H1 (cell line): ENCODE data around the gene PHLPP2. TPM values are rescaled to one million over a fixed set of nuclear protein-coding genes. Genes with fewer than 3 reads are reported as not detected.

Source experiments
- CTCF ChIA-PET: fragments of 300-600 bp; sonication (Branson Sonifier 250); formaldehyde crosslinking; loops from one replicate; lab custom pipeline; 2021; ENCODE audit not compliant: partially characterized antibody; lab: Charles Lee
- POLR2A ChIA-PET: fragments of 300-600 bp; sonication (Branson Sonifier 250); formaldehyde crosslinking; loops from one replicate; lab custom pipeline; 2021; ENCODE audit warnings: inconsistent platforms; ENCODE audit not compliant: partially characterized antibody; lab: Charles Lee
- DNase-seq, 2 experiments: peaks; one replicate each; pipeline versions ENCODE4 v3.0.0 to v3.0.0-alpha.2; 2010 to 2022; ENCODE audit warnings: low spot score in 2 of 2, low read depth in 1 of 2, mixed read lengths in 1 of 2
- FAIRE-seq: peaks from 2 replicates; lab custom pipeline; 2011; peaks lifted over from hg19 to GRCh38; lab: Jason Lieb, UNC
- H2AFZ ChIP-seq: 2 replicates; pipeline ENCODE4 v1.8.1; 2012; ENCODE audit warnings: low read length, inconsistent platforms
- H2AK5ac ChIP-seq: 2 replicates; pipeline ENCODE4 v1.6.1; 2013; ENCODE audit warnings: low read depth, low read length
- H2BK120ac ChIP-seq: replicated peaks from 2 replicates; pipeline ENCODE3; 2013; ENCODE audit warnings: low read depth, low read length, inconsistent platforms
- H2BK12ac ChIP-seq: 2 replicates; pipeline ENCODE4 v1.6.1; 2013; ENCODE audit warnings: low read depth, low read length
- H2BK15ac ChIP-seq: 2 replicates; pipeline ENCODE4 v1.6.1; 2013; ENCODE audit warnings: low read length
- H2BK20ac ChIP-seq: 2 replicates; pipeline ENCODE4 v1.6.1; 2013; ENCODE audit warnings: low read length
- H2BK5ac ChIP-seq: 2 replicates; pipeline ENCODE4 v1.6.1; 2013; ENCODE audit warnings: low read depth, low read length
- H3K14ac ChIP-seq: 2 replicates; pipeline ENCODE4 v1.6.1; 2013; ENCODE audit warnings: inconsistent platforms; ENCODE audit not compliant: insufficient read length
- H3K18ac ChIP-seq: 2 replicates; pipeline ENCODE4 v1.6.1; 2013; ENCODE audit warnings: low read length; ENCODE audit errors: extremely low read depth
- H3K23ac ChIP-seq: 2 replicates; pipeline ENCODE4 v1.6.1; 2013; ENCODE audit warnings: inconsistent platforms; ENCODE audit not compliant: insufficient read length
- H3K23me2 ChIP-seq: 2 replicates; pipeline ENCODE4 v1.6.1; 2013; ENCODE audit warnings: low read depth, low read length
- H3K27ac ChIP-seq: 2 replicates; pipeline ENCODE4 v1.6.1; 2011; ENCODE audit warnings: low read depth, low read length, inconsistent platforms
- H3K27me3 ChIP-seq, 4 experiments: replicated peaks in 1 of 4; 1 replicate in 1 of 4; 2 replicates in 3 of 4; pipeline versions ENCODE4 v1.6.1 to v1.8.1; 2011 to 2013; ENCODE audit warnings: low read length in 3 of 4, mild to moderate bottlenecking in 3 of 4, inconsistent platforms in 2 of 4, mixed read lengths in 2 of 4, moderate library complexity in 1 of 4; ENCODE audit not compliant: control insufficient read depth in 3 of 4, insufficient read depth in 3 of 4; ENCODE audit errors: extremely low read depth in 1 of 4
- H3K36me3 ChIP-seq, 4 experiments: 2 replicates each; pipeline versions ENCODE4 v1.6.1 to v1.8.1; 2011 to 2013; ENCODE audit warnings: mild to moderate bottlenecking in 4 of 4, low read length in 3 of 4, moderate library complexity in 2 of 4, control low read depth in 1 of 4, inconsistent platforms in 1 of 4; ENCODE audit not compliant: insufficient read depth in 4 of 4, control insufficient read depth in 2 of 4
- H3K4ac ChIP-seq: replicated peaks from 2 replicates; pipeline ENCODE3; 2013; ENCODE audit warnings: low read length, low read depth, mixed read lengths, inconsistent platforms; ENCODE audit not compliant: insufficient read length
- H3K4me1 ChIP-seq, 4 experiments: replicated peaks in 1 of 4; 1 replicate in 1 of 4; 2 replicates in 3 of 4; pipeline versions ENCODE4 v1.6.1 to v1.8.1; 2011 to 2013; ENCODE audit warnings: low read length in 3 of 4, inconsistent platforms in 2 of 4, mixed read lengths in 1 of 4; ENCODE audit not compliant: insufficient read depth in 4 of 4, control insufficient read depth in 3 of 4
- H3K4me2 ChIP-seq, 2 experiments: 2 replicates each; pipeline versions ENCODE4 v1.6.1 to v1.8.1; 2011 to 2013; ENCODE audit warnings: low read depth in 2 of 2, low read length in 2 of 2, control low read depth in 1 of 2, inconsistent platforms in 1 of 2, mild to moderate bottlenecking in 1 of 2; ENCODE audit not compliant: insufficient read depth in 1 of 2
- H3K4me3 ChIP-seq, 4 experiments: fragments of 200-600, 300-600 bp in 1 of 4; sonication (generic), shearing (Covaris generic), sonication (Bioruptor Twin) in 1 of 4; 2 replicates each; pipeline versions ENCODE4 v1.5.1 to v1.8.1; 2011 to 2016; ENCODE audit warnings: low read length in 4 of 4, low read depth in 3 of 4, control low read depth in 2 of 4, inconsistent platforms in 2 of 4, mild to moderate bottlenecking in 2 of 4, mixed read lengths in 1 of 4, moderate library complexity in 1 of 4; ENCODE audit not compliant: insufficient read depth in 2 of 4; ENCODE audit errors: extremely low read depth in 1 of 4
- H3K56ac ChIP-seq: replicated peaks from 2 replicates; pipeline ENCODE3; 2013; ENCODE audit warnings: low read depth, mild to moderate bottlenecking, mixed read lengths, low read length, inconsistent platforms; ENCODE audit not compliant: insufficient read length
- H3K79me1 ChIP-seq: 2 replicates; pipeline ENCODE4 v1.6.1; 2013; ENCODE audit warnings: low read depth, low read length, control low read depth
- H3K79me2 ChIP-seq, 2 experiments: 2 replicates each; pipeline versions ENCODE4 v1.6.1 to v1.8.1; 2012 to 2013; ENCODE audit warnings: low read length in 2 of 2, mild to moderate bottlenecking in 2 of 2, inconsistent platforms in 1 of 2; ENCODE audit not compliant: insufficient read depth in 2 of 2, control insufficient read depth in 1 of 2
- H3K9ac ChIP-seq, 4 experiments: replicated peaks in 1 of 4; 1 replicate in 1 of 4; 2 replicates in 3 of 4; pipeline versions ENCODE4 v1.6.1 to v1.8.1; 2011 to 2013; ENCODE audit warnings: low read depth in 3 of 4, low read length in 3 of 4, control low read depth in 2 of 4, mild to moderate bottlenecking in 2 of 4, moderate library complexity in 2 of 4, inconsistent platforms in 1 of 4; ENCODE audit errors: extremely low read depth in 1 of 4
- H3K9me3 ChIP-seq, 2 experiments: 2 replicates each; pipeline versions ENCODE4 v1.6.1 to v1.8.1; 2012 to 2013; ENCODE audit warnings: mild to moderate bottlenecking in 2 of 2, moderate library complexity in 2 of 2, control low read depth in 1 of 2, inconsistent platforms in 1 of 2, low read depth in 1 of 2, low read length in 1 of 2, mixed read lengths in 1 of 2; ENCODE audit not compliant: insufficient read depth in 2 of 2
- H4K20me1 ChIP-seq, 2 experiments: replicated peaks in 1 of 2; 2 replicates each; pipeline versions ENCODE3 to v1.8.1; 2011 to 2013; ENCODE audit warnings: inconsistent platforms in 2 of 2, low read length in 2 of 2, mild to moderate bottlenecking in 1 of 2; ENCODE audit not compliant: insufficient read depth in 2 of 2, control insufficient read depth in 1 of 2
- H4K5ac ChIP-seq: 2 replicates; pipeline ENCODE4 v1.6.1; 2013; ENCODE audit warnings: low read length, low read depth, mixed read lengths, inconsistent platforms; ENCODE audit not compliant: insufficient read length
- H4K8ac ChIP-seq: 2 replicates; pipeline ENCODE4 v1.8.0; 2013; ENCODE audit warnings: mild to moderate bottlenecking, moderate library complexity, low read length, inconsistent platforms; ENCODE audit not compliant: insufficient read depth; ENCODE audit errors: extremely low read depth
- H4K91ac ChIP-seq: replicated peaks from 2 replicates; pipeline ENCODE3; 2013; ENCODE audit warnings: low read length, mixed read lengths, inconsistent platforms; ENCODE audit not compliant: insufficient read length
- BRCA1 ChIP-seq: IDR thresholded peaks from 2 replicates; pipeline ENCODE4 v1.6.1; 2012; ENCODE audit warnings: low read depth, low read length, improper control_type of control experiment
- NANOG ChIP-seq: IDR thresholded peaks from 2 replicates; pipeline ENCODE4 v1.6.1; 2011; ENCODE audit warnings: low read length, low read depth, mild to moderate bottlenecking, inconsistent platforms; ENCODE audit not compliant: insufficient read depth, poor library complexity, severe bottlenecking
- POLR2A ChIP-seq, 2 experiments: IDR thresholded peaks; 1 replicate in 1 of 2; 2 replicates in 1 of 2; pipeline ENCODE4 v1.6.1; 2011; ENCODE audit warnings: low read depth in 2 of 2, low read length in 2 of 2, mild to moderate bottlenecking in 2 of 2; ENCODE audit errors: control extremely low read depth in 1 of 2
- RAD21 ChIP-seq, 2 experiments: IDR thresholded peaks in 1 of 2; conservative IDR thresholded peaks in 1 of 2; 2 replicates each; pipeline ENCODE4 v1.6.1; 2011; ENCODE audit warnings: low read depth in 2 of 2, low read length in 2 of 2, improper control_type of control experiment in 1 of 2, inconsistent platforms in 1 of 2, mild to moderate bottlenecking in 1 of 2, moderate library complexity in 1 of 2
- RBBP5 ChIP-seq: IDR thresholded peaks from 2 replicates; pipeline ENCODE4 v1.7.1; 2012; ENCODE audit warnings: low read depth, mild to moderate bottlenecking, inconsistent platforms, low read length, moderate library complexity, borderline replicate concordance
- SP1 ChIP-seq: IDR thresholded peaks from 2 replicates; pipeline ENCODE4 v1.6.1; 2011; ENCODE audit warnings: low read depth, low read length
- SP4 ChIP-seq: IDR thresholded peaks from 2 replicates; pipeline ENCODE4 v1.6.1; 2012; ENCODE audit warnings: low read length, inconsistent platforms
- WGBS, 2 experiments: shearing (Covaris generic) in 1 of 2; methylation state at CpG; one replicate each; pipeline versions ENCODE4 v1.1.6 to v1.1.7; 2013 to 2015; ENCODE audit warnings: low lambda C conversion rate in 2 of 2, mixed read lengths in 2 of 2, inconsistent platforms in 1 of 2, low coverage in 1 of 2, missing lambda C conversion rate in 1 of 2; ENCODE audit not compliant: insufficient replicate concordance in 2 of 2, insufficient coverage in 1 of 2, insufficient read length in 1 of 2; ENCODE audit errors: extremely low coverage in 1 of 2, missing lambda C conversion rate in 1 of 2; 5-methylcytosine and 5-hydroxymethylcytosine counted together
- polyA plus RNA-seq, 7 experiments: library from polyadenylated mRNA; depleted of rRNA in 3 of 7; stranded (reverse) in 5 of 7; unstranded in 2 of 7; fragments of >200 nt in 5 of 7; fragments of 200-250 nt in 2 of 7; gene quantifications; 1 replicate in 5 of 7; 2 replicates in 1 of 7; 4 replicates in 1 of 7; pipeline versions ENCODE4 v1.2.1 to v1.2.3, GENCODE V29; 2011 to 2013; ENCODE audit warnings: missing spikeins in 2 of 7, mixed read lengths in 2 of 7
- total RNA-seq: library from RNA; stranded (reverse); fragmentation: NEBNext Ultra II Directional; extraction: Animal tissue kit (Norgen Biotek cat#: 25700); gene quantifications from 2 replicates; pipeline ENCODE4 v1.2.1, GENCODE V29; 2021
- TF ChIP-seq, protein P1 (sequence below): IDR thresholded peaks from 2 replicates; pipeline ENCODE4 v1.6.1; 2011; ENCODE audit warnings: low read length, improper control_type of control experiment

The PHLPP2 gene
- total and polyA plus RNA-seq, 2 of the 8 experiments (the other 6 are each of a cell fraction or from before 2014, with no cell fraction given) = 7.3 to 12.9 TPM

DNA sequence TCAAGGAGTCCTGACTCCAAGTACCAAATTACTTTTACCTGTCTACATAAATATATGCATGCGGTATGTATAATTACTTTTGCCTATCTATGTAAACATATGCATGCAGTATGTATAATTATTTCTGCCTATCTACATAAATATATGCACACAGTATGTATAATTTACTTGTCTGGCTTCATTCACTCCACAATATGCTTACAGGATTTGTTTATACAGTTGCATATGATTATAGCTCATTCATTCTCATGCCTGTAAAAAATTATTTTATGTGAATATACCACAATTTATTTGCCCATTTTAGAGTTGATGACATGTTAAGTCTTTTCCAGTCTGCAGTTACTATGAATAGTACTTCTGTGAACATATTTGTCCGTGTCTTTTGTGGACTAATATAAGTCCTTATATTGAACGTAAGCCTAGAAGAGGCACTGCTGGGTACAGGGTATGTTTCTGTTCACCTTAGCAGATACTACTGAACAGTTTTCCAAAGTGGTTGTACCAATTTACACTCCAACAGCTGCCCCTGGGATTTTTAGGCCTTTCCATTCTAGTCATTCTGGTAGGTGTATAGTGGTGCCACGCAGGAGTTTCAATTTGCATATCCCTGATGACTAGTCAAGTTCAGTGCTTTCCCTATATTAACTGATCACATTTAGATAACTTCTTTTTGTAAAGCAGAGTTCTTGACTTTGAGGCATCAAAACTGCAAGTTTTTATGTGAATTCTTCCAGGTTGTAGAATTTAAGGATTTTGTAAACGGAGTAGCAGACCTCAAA, 51.5 kb downstream of the PHLPP2 start:
- Histone ChIP-seq H2BK15ac (no peak overlapping the region), H4K20me1 (no peaks in the 10 kb centered on the region), H4K91ac (no peak overlapping the region), H3K36me3 (peaks cover 6 to 65% (median 45%) of the 10 kb centered on the region in 4 experiments), H3K27ac (no peak overlapping the region), H3K23ac (no peak overlapping the region), H3K79me1 (no peaks in the 10 kb centered on the region), H2BK20ac (no peak overlapping the region), H2BK5ac (no peak overlapping the region), H3K56ac (no peak overlapping the region), H2BK120ac (no peak overlapping the region), H3K9me3 (no peaks in the 10 kb centered on the region), H2AFZ (no peak overlapping the region), H4K8ac (no peak overlapping the region), H3K27me3 (no peaks in the 10 kb centered on the region), H3K4ac (no peak overlapping the region), H2AK5ac (no peak overlapping the region), H3K4me1 (no peaks in the 10 kb centered on the region), H3K23me2 (no peaks in the 10 kb centered on the region; the same call in 1 of the 2 replicates), H3K18ac (no peak overlapping the region), H2BK12ac (no peak overlapping the region), H3K9ac (no peak overlapping the region), H3K4me2 (no peak overlapping the region), H4K5ac (no peak overlapping the region), H3K79me2 (no peaks in the 10 kb centered on the region), H3K14ac (no peak overlapping the region), H3K4me3 (no peak overlapping the region)
- POLR2A ChIA-PET = no interaction called here
- TF ChIP-seq RBBP5 (no peak), BRCA1 (no peak), POLR2A (IDR thresholded peaks at IDR 0.05; ENCODE audit: control extremely low read depth in 1 of 2, low read depth in 2 of 2, low read length in 2 of 2) (no peak), SP1 (no peak), NANOG (no peak), RAD21 (IDR thresholded peaks at IDR 0.05 in 1 of 2, conservative IDR thresholded peaks at IDR 0.05 in 1 of 2; ENCODE audit: low read depth in 2 of 2, low read length in 2 of 2) (no peak), SP4 (no peak)
- TF ChIP-seq, protein P1, sequence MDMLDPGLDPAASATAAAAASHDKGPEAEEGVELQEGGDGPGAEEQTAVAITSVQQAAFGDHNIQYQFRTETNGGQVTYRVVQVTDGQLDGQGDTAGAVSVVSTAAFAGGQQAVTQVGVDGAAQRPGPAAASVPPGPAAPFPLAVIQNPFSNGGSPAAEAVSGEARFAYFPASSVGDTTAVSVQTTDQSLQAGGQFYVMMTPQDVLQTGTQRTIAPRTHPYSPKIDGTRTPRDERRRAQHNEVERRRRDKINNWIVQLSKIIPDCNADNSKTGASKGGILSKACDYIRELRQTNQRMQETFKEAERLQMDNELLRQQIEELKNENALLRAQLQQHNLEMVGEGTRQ = no peak
- DNase-seq (no peak), FAIRE-seq (no peak)
- CTCF ChIA-PET = interaction anchor here (0.6 to 1.5 kb wide), 3 partner anchors 9 to 39 kb away, joined by 3 to 4 read pairs (median 3); no protein-coding TSS in a partner anchor
- 95% methylated on average over 5 of the region's 5 CpGs; no CpG with 5 or more reads in 1 of the 2 experiments for WGBS, 2 experiments
